ENCODE results near the gene THAP4. TPM values are rescaled to one million over a fixed set of nuclear protein-coding genes. Genes with fewer than 3 reads are reported as not detected.
"Not testable (repeated sequence)": the region's sequence is repeated elsewhere in the genome, so short reads cannot be mapped to it uniquely, and the experiment has no call there.

Gene THAP4
- total RNA-seq, 3 donors from 2014 or later: 35.3 to 45.9 (median 38.1) TPM

GRCh38 chr2:241576293-241576654 lies 60.7 kb downstream of the THAP4 start:
- no peak overlapping the region for H3K4me3 ChIP-seq
- TF ChIP-seq POLR2AphosphoS5 (IDR thresholded peaks at IDR 0.05) (no peak), POLR2A (IDR thresholded peaks at IDR 0.05) (no peak)
- TF ChIP-seq, protein P1, sequence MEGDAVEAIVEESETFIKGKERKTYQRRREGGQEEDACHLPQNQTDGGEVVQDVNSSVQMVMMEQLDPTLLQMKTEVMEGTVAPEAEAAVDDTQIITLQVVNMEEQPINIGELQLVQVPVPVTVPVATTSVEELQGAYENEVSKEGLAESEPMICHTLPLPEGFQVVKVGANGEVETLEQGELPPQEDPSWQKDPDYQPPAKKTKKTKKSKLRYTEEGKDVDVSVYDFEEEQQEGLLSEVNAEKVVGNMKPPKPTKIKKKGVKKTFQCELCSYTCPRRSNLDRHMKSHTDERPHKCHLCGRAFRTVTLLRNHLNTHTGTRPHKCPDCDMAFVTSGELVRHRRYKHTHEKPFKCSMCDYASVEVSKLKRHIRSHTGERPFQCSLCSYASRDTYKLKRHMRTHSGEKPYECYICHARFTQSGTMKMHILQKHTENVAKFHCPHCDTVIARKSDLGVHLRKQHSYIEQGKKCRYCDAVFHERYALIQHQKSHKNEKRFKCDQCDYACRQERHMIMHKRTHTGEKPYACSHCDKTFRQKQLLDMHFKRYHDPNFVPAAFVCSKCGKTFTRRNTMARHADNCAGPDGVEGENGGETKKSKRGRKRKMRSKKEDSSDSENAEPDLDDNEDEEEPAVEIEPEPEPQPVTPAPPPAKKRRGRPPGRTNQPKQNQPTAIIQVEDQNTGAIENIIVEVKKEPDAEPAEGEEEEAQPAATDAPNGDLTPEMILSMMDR (IDR thresholded peaks at IDR 0.05): no peak
- no peaks in the 10 kb centered on the region for H3K4me1 ChIP-seq
- H3K9me3 ChIP-seq: no peaks in the 10 kb centered on the region
- intact Hi-C loops (cut with DNase I; ENCODE audit: low total_unique reads): no loop called here
- no peak for DNase-seq (ENCODE audit: low spot score in 2 of 2)
- no peaks in the 10 kb centered on the region for H3K36me3 ChIP-seq
- H3K27me3 ChIP-seq: no peaks in the 10 kb centered on the region
- H3K27ac ChIP-seq: no peak overlapping the region

DNA sequence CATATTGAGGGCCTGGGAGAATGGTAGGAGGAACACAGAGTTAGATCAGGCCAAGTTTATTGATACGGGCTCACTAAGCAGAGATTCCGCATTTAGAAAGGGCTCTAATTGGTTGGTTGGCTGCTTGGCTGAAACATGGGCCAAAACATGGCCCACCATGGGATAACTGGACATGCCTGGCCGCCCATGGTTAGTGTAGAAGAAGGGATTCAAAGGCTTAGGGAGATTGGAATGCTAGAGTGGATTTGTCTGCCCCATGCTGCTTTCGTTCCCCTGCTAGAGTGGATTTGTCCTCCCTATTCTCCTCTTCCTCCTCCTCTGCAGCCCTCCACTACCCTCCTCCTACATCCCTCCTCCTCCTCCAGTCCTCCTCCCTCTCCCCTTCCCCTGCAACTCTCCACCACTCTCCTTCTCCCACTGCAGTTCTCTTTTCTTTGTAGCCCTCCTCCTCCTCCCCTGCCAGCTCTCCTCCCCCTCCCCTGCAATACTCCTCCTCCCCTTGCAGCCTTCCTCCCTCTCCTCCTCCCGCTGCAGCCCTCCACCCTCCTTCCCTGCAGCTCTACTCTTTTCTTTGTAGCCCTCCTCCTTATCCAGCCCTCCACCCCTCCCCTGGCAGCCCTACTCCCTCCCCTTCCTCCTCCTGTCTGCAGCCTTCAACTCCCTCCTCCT lies 61.2 kb downstream of the THAP4 start:
- no peak for TF ChIP-seq POLR2A (IDR thresholded peaks at IDR 0.05)
- Histone ChIP-seq H3K4me1 (no peaks in the 10 kb centered on the region), H3K36me3 (no peaks in the 10 kb centered on the region), H3K27ac (no peak overlapping the region), H3K4me3 (no peak overlapping the region), H3K27me3 (no peaks in the 10 kb centered on the region), H3K9me3 (no peaks in the 10 kb centered on the region)
- no peak for DNase-seq (ENCODE audit: low spot score in 2 of 2)
- intact Hi-C loops (cut with DNase I; ENCODE audit: low total_unique reads): no loop called here

DNA sequence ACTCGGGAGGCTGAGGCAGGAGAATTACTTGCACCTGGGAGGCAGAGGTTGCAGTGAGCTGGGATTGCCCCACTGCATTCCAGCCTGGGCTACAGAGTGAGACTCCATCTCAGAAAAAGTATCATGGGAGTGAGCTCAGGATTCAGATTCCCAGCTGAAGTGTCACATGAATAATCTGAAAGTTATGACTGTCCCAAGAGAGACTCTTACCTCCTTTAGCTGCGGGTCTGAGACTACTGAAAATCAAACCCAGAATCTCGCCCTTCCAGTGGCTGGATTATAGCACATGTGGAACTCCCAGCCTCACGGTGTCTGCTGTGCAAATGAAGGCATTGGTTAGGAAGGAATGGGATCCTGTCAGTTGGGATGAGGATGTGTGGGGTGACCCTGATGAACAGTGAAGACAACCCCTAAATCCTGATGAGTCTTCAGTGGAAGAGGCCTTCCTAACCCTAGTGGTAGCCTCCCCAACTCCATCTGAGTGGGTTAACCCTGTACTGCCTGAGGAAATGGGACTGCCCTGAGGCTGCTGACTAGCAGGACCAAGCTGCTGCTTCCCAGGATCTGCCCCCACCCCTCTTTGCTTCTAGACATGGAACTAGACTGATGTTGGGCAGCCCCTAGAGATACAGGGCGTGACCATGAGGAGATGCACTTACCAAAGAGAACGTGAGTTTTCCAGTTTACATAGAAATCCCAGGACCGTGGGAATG lies 61.9 kb downstream of the THAP4 start:
- intact Hi-C loops (cut with DNase I; ENCODE audit: low total_unique reads): no loop called here
- Histone ChIP-seq H3K27ac (no peak overlapping the region), H3K4me1 (no peaks in the 10 kb centered on the region), H3K9me3 (no peaks in the 10 kb centered on the region), H3K27me3 (no peaks in the 10 kb centered on the region), H3K4me3 (no peak overlapping the region), H3K36me3 (no peaks in the 10 kb centered on the region)
- no peak for DNase-seq (ENCODE audit: low spot score in 2 of 2)
- TF ChIP-seq, protein P1 (IDR thresholded peaks at IDR 0.05): no peak

GRCh38 chr2:241573741-241574140 lies 63.2 kb downstream of the THAP4 start:
- no peaks in the 10 kb centered on the region for H3K36me3 ChIP-seq
- TF ChIP-seq, protein P1 (IDR thresholded peaks at IDR 0.05): no peak
- TF ChIP-seq POLR2A (IDR thresholded peaks at IDR 0.05) (no peak), POLR2AphosphoS5 (IDR thresholded peaks at IDR 0.05) (no peak)
- H3K4me3 ChIP-seq: no peak overlapping the region
- no peaks in the 10 kb centered on the region for H3K4me1 ChIP-seq
- no peak overlapping the region for H3K27ac ChIP-seq
- intact Hi-C loops (cut with DNase I; ENCODE audit: low total_unique reads): no loop called here
- no peaks in the 10 kb centered on the region for H3K27me3 ChIP-seq
- H3K9me3 ChIP-seq: no peaks in the 10 kb centered on the region
- no peak for DNase-seq (ENCODE audit: low spot score in 2 of 2)

- H3K4me3 ChIP-seq; H3K4me1 ChIP-seq; H3K27ac ChIP-seq; DNase-seq (ENCODE audit: low spot score in 2 of 2); intact Hi-C loops (cut with DNase I; ENCODE audit: low total_unique reads); H3K27me3 ChIP-seq; H3K9me3 ChIP-seq; H3K36me3 ChIP-seq: not testable (repeated sequence)
Measured at GRCh38 chr2:241572915-241573651, 63.9 kb downstream of the THAP4 start.

All from breast epithelium (tissue), 4 donors.